ENCODE results near the gene PTGFRN.

PTGFRN gene

GRCh38 chr1:116987256-116987555 lies 77.5 kb downstream of the PTGFRN start:
- H3K4me3 ChIP-seq (replicated peaks; ENCODE audit: low read depth, low read length) = no peak overlapping the region
- TF ChIP-seq, protein P1, sequence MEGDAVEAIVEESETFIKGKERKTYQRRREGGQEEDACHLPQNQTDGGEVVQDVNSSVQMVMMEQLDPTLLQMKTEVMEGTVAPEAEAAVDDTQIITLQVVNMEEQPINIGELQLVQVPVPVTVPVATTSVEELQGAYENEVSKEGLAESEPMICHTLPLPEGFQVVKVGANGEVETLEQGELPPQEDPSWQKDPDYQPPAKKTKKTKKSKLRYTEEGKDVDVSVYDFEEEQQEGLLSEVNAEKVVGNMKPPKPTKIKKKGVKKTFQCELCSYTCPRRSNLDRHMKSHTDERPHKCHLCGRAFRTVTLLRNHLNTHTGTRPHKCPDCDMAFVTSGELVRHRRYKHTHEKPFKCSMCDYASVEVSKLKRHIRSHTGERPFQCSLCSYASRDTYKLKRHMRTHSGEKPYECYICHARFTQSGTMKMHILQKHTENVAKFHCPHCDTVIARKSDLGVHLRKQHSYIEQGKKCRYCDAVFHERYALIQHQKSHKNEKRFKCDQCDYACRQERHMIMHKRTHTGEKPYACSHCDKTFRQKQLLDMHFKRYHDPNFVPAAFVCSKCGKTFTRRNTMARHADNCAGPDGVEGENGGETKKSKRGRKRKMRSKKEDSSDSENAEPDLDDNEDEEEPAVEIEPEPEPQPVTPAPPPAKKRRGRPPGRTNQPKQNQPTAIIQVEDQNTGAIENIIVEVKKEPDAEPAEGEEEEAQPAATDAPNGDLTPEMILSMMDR (IDR thresholded peaks at IDR 0.05; ENCODE audit: low read depth, low read length, missing control alignments) = no peak
- no peak for DNase-seq (ENCODE audit: extremely low read depth, low read depth)

GRCh38 chr1:116988248-116988647 lies 78.5 kb downstream of the PTGFRN start:
- H3K4me3 ChIP-seq (replicated peaks; ENCODE audit: low read depth, low read length) = no peak overlapping the region
- TF ChIP-seq, protein P1 (IDR thresholded peaks at IDR 0.05; ENCODE audit: low read depth, low read length, missing control alignments) = no peak
- DNase-seq (ENCODE audit: extremely low read depth, low read depth) = no peak

DNA sequence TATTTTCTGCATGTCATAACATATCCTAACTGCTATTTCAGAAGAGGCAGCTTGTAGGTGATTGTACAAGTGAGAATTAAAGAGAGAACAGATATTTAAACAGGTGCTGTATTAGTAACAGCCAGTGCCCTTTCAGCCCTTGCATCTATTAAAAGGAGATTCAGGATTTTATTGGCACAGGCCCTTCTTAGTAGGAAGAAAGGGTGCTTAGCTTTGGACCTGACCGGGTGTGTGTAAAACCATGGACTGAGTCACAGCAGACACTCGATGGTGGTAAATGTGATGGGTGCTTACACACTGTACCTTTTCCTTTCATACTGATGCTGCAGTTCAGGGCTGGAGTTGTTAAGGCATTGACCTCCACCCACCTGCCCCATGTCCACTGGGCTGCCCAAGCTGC lies 79.2 kb downstream of the PTGFRN start:
- TF ChIP-seq, protein P1 (IDR thresholded peaks at IDR 0.05; ENCODE audit: low read depth, low read length, missing control alignments) = no peak
- no peak overlapping the region for H3K4me3 ChIP-seq (replicated peaks; ENCODE audit: low read depth, low read length)
- no peak for DNase-seq (ENCODE audit: extremely low read depth, low read depth)

DNA sequence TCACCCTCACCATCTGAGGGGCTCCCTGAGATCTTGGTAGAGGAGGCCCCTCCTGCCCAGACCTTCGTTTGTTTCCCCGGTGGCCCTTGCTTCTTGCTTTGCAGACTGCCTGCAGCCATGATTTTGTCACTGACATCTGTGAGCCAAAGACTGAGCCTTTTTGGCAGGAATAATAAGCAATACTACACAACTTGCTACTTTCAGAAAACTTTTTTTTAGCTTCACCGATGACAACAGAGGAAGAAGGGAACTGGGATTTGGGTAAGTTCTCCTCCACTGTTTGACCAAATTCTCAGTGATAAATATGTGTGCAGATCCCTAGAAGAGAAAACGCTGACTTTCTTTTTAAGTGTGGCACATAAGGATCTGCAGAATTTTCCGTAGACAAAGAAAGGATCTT lies 80.1 kb downstream of the PTGFRN start:
- TF ChIP-seq, protein P1 (IDR thresholded peaks at IDR 0.05; ENCODE audit: low read depth, low read length, missing control alignments) = no peak
- no peak overlapping the region for H3K4me3 ChIP-seq (replicated peaks; ENCODE audit: low read depth, low read length)
- no peak for DNase-seq (ENCODE audit: extremely low read depth, low read depth)

DNA sequence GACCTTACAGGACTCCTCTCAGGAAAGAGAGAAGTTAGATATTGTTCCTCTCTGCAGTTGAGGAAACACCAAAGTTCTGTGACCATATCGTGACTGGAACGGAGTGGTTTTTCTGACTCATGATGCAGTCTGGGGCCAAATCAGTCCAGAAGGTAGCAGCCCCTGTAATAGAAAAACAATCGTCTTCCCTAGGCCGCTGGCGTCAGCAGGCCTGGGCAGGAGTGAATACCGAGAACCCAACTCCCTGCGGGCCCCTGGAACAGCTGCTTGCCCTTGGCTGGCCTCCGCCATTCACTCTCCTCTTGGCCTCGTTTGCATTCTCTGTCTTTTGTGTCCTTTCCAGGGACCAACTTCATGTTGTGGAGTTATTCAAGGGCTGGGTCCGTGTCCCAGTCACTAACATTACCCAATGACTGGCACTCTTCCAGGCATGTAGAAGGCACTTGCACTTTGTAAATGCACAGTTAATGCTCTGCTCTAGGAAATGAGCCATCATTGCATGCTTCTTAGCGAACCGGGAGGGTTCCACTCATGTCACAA lies 81.0 kb downstream of the PTGFRN start:
- no peak for DNase-seq (ENCODE audit: extremely low read depth, low read depth)
- H3K4me3 ChIP-seq (replicated peaks; ENCODE audit: low read depth, low read length) = no peak overlapping the region
- TF ChIP-seq, protein P1 (IDR thresholded peaks at IDR 0.05; ENCODE audit: low read depth, low read length, missing control alignments) = no peak

DNA sequence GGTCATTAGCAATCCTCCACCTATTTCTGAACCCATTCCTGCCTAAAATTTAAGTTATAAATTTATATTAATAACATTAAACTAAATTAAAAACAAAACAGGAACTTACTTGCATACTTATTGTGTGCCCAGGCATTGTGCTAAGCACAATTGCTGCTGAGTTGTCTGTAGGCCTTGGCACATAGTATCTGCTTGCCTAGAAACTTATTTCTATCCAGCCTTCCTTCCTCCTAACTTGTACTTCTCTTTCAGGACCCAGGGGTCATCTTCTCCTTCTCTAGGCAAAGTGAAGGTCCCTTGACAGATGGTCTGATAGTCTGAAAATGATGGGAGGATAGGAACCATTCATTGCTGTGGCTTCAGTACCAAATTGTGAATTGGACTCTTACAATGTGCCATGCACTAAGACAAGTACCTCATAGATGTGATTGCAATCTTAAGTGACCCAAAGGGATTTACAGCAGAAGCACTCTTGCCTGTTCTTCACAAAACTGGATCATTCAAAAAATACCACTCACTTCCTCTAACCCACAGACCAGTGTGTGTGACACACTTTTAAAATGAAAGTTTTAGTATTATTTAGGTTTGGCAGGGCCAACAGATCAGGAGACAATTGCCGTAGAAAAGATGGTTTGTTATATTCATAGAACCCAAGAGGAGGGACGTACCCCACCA lies 81.6 kb downstream of the PTGFRN start:
- H3K4me3 ChIP-seq (replicated peaks; ENCODE audit: low read depth, low read length) = no peak overlapping the region
- TF ChIP-seq, protein P1 (IDR thresholded peaks at IDR 0.05; ENCODE audit: low read depth, low read length, missing control alignments) = no peak
- no peak for DNase-seq (ENCODE audit: extremely low read depth, low read depth)

- DNase-seq (ENCODE audit: extremely low read depth, low read depth) = no peak
- TF ChIP-seq, protein P1 (IDR thresholded peaks at IDR 0.05; ENCODE audit: low read depth, low read length, missing control alignments) = no peak
- H3K4me3 ChIP-seq (replicated peaks; ENCODE audit: low read depth, low read length) = no peak overlapping the region
Observed at GRCh38 chr1:116991918-116992317, 82.2 kb downstream of the PTGFRN start.
